ENCODE measurements around the gene CEP131. TPM values are rescaled to one million over a fixed set of nuclear protein-coding genes. Genes with fewer than 3 reads are reported as not detected.

CEP131 gene
- total and polyA plus RNA-seq, 8 donors = 4.8 to 75.0 (median 12.1) TPM

DNA sequence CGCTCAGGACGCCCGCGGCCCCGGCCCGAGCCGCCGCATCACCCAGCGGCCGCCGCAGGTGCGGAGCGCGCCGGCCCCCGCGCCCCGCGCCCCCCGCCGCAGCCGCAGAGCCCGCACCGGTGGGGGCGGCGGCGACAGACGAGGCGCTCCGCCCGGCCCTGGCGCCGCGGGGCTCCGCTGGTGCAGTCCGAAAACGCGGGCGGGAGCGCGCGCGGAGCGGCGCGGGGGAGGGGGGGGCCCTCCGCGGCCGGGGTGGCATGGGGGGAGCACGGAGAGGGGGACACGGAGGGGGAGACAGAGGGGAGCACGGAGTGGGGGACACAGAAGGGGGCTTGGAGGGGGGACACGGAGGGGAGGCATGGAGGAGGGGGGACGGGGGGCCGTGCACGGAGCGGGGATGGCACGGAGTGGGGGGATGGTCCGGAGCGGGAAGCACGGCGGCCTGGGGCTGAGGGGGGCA is 56.7 kb downstream of the CEP131 start, which contains the start of gene AATK:
TSS of gene AATK (minus strand) at position 189 of the 460 bp plus-strand sequence. CDS start 229 bp downstream, outside the sequence.
- intact Hi-C loops (cut with DNase I; ENCODE audit: low total_unique reads) = no loop called here
- peaks cover 6 to 25% (median 21%) of the 10 kb centered on the region in 4 donors for H3K4me1 ChIP-seq
- no peaks in the 10 kb centered on the region for H3K9me3 ChIP-seq
- H3K27ac ChIP-seq = peak within 1 kb of the TSS; percentile 53 to 69 (median 63)
- 0 to 2% (median 1%) methylated on average over 17 to 61 of the region's 62 CpGs for WGBS, 5 donors
- H3K27me3 ChIP-seq = peaks cover 0 to 56% (median 22%) of the 10 kb centered on the region in 3 donors
- H3K4me3 ChIP-seq = peak within 1 kb of the TSS; percentile 40 to 50 (median 48)
- no peak for DNase-seq
- no peaks in the 10 kb centered on the region for H3K36me3 ChIP-seq
- TF ChIP-seq EP300 (IDR thresholded peaks at IDR 0.05) (no peak), POLR2AphosphoS5 (IDR thresholded peaks at IDR 0.05) (no peak), POLR2A (IDR thresholded peaks at IDR 0.05) (no peak)
- TF ChIP-seq, protein P1, sequence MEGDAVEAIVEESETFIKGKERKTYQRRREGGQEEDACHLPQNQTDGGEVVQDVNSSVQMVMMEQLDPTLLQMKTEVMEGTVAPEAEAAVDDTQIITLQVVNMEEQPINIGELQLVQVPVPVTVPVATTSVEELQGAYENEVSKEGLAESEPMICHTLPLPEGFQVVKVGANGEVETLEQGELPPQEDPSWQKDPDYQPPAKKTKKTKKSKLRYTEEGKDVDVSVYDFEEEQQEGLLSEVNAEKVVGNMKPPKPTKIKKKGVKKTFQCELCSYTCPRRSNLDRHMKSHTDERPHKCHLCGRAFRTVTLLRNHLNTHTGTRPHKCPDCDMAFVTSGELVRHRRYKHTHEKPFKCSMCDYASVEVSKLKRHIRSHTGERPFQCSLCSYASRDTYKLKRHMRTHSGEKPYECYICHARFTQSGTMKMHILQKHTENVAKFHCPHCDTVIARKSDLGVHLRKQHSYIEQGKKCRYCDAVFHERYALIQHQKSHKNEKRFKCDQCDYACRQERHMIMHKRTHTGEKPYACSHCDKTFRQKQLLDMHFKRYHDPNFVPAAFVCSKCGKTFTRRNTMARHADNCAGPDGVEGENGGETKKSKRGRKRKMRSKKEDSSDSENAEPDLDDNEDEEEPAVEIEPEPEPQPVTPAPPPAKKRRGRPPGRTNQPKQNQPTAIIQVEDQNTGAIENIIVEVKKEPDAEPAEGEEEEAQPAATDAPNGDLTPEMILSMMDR (IDR thresholded peaks at IDR 0.05) = no peak

DNA sequence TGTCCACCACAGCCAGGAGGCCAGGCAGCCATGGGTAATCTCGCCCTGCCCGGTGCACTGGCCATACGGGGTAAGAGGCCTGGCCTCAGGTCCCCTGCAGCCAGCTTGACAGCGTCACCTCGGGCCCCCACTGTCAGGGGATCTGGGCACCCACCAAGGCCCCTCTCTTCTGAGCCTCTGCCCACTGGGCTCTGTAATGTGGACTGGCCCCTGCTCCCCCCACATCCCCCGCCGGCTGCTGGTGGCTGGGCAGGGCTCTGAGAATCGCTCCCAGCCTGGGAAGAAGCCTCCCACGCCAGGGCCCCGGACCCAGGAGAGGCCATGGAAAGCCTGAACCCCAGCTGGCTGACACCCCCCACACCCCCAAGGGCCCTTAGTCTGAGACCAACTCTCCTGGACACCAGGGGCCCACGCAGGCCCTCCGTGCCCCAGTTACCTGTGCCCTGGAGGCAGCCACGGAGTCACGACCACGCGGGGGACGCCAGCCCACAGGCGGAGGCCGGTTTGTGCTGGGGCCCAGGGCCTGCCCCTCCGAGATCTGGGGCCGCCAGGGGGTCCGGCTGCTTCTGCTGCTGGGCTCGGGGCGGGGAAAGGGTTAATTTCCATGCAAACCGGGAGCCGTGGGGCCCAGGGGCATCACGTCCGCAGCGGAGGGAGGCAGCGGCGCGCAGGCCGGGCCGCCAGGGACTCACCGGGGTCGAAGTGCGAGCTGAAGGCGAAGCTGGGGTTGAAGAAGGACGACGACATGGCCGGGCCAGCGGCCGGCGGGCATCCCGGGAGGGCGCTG is 57.3 kb downstream of the CEP131 start, which contains the start of gene PVALEF:
TSS of gene PVALEF (plus strand) at position 262 of the 787 bp plus-strand sequence. CDS start 15,720 bp downstream, outside the sequence.
- H3K36me3 ChIP-seq = no peaks in the 10 kb centered on the region
- peak within 1 kb of the TSS; percentile 53 to 69 (median 63) for H3K27ac ChIP-seq
- peaks cover 0 to 56% (median 22%) of the 10 kb centered on the region in 3 donors for H3K27me3 ChIP-seq
- H3K9me3 ChIP-seq = no peaks in the 10 kb centered on the region
- whole genome bisulfite sequencing, 5 donors = 5 to 28% (median 19%) methylated on average over 7 to 46 of the region's 46 CpGs
- TF ChIP-seq POLR2A (IDR thresholded peaks at IDR 0.05) (no peak), EP300 (IDR thresholded peaks at IDR 0.05) (no peak), POLR2AphosphoS5 (IDR thresholded peaks at IDR 0.05) (no peak)
- TF ChIP-seq, protein P1 (IDR thresholded peaks at IDR 0.05) = no peak
- peak in 1 of 2 donors; percentile 79 for DNase-seq
- H3K4me1 ChIP-seq = peaks cover 6 to 25% (median 21%) of the 10 kb centered on the region in 4 donors
- peak within 1 kb of the TSS; percentile 40 to 50 (median 48) for H3K4me3 ChIP-seq
- intact Hi-C loops (cut with DNase I; ENCODE audit: low total_unique reads) = no loop called here

DNA sequence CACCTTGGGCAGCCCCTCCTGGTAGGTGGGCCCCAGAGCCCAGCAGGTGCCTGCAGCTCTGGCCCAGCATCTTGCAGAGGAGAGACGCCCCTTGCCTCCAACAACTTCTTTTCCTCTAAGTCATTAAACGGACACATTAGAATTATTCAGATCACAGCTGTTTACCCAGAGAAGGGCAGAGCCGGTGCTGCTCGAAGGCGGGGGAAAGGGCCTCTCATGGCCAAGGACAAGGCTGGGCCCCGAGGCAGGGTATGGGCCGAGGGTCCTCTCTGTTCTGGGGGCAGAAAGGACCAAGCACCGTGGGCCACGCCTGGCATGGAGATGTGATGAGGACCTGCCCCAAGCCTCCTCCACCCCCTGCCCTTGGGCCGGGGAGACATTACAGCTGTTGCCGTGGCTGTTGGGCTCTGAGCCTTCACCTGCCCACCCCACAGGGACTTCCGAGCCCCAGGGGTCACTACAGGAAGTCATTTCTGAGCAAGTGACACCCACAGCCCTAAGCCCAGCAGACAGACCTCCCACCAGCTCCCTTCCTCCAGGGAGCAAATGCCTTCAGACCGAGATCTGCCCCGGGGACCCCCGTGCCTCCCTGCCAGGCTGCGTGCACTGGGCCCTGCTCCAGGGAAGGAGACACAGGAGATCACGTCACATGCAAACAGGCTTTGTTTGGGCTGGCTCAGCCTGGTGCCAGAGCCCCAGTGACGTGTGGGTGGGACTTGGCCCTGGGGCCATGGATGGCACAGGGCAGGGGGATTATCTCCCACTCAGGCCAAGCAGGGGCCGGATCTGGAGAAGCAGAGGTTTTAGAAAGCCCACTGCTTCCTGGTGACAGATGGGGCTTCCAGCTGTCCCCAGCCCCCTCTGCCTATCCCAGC is 58.2 kb downstream of the CEP131 start:
- Histone ChIP-seq H3K4me1 (peaks cover 6 to 25% (median 22%) of the 10 kb centered on the region in 4 donors), H3K4me3 (peak overlapping the region; percentile 40 to 50 (median 48)), H3K36me3 (no peaks in the 10 kb centered on the region), H3K9me3 (no peaks in the 10 kb centered on the region), H3K27me3 (peaks cover 0 to 64% (median 22%) of the 10 kb centered on the region in 3 donors), H3K27ac (peak overlapping the region; percentile 53 to 69 (median 63))
- intact Hi-C loops (cut with DNase I; ENCODE audit: low total_unique reads) = no loop called here
- WGBS, 5 donors = 24 to 45% (median 34%) methylated on average over 11 to 19 of the region's 19 CpGs
- DNase-seq = peak; percentile 53 to 76
- TF ChIP-seq POLR2A (IDR thresholded peaks at IDR 0.05) (no peak), POLR2AphosphoS5 (IDR thresholded peaks at IDR 0.05) (peak in 1 of 3 donors; percentile 20)

DNA sequence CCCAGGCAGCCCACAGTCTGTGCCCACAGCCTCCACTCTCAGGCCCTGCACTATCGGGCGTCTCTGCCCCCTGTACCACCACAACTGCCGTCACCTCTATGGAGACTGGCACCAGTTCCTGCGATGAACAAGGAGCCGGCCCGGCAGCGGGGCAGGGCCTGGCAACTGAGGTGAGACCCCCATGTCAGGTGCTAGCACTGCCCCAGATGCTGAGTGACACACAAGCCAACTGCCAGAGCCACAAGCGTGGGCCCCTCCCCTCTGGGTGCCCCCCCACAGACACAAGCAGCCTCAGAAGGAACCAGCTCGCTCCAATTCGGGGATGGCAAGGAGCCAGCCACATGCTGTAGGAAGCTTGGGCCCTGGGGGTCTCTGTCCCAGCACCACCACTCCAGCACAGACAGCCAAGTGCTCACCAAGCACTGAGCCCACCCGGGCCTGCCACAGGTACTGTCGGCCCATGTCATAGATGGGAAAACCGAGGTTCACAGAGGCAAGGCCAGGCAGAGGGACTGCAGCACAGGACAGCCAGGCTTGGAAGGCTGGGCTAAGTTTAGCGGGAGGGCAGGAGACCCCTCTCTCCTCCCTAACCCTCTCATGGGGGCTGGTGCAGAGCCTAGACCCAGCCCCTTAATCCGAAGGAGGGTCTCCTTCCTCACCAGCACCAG is 58.9 kb downstream of the CEP131 start:
- H3K27ac ChIP-seq = no peak overlapping the region

More for the DNA sequence above, 58.9 kb downstream of the CEP131 start:
- WGBS, 5 donors = 80 to 92% (median 87%) methylated on average over 12 to 15 of the region's 15 CpGs
- intact Hi-C loops (cut with DNase I; ENCODE audit: low total_unique reads) = no loop called here
- Histone ChIP-seq H3K4me3 (no peak overlapping the region), H3K36me3 (no peaks in the 10 kb centered on the region), H3K4me1 (peaks cover 6 to 25% (median 23%) of the 10 kb centered on the region in 4 donors), H3K9me3 (no peaks in the 10 kb centered on the region), H3K27me3 (peaks cover 0 to 63% (median 22%) of the 10 kb centered on the region in 3 donors)
- TF ChIP-seq, protein P1 (IDR thresholded peaks at IDR 0.05) = no peak
- TF ChIP-seq POLR2AphosphoS5 (IDR thresholded peaks at IDR 0.05) = no peak
- no peak for TF ChIP-seq POLR2A (IDR thresholded peaks at IDR 0.05)
- TF ChIP-seq EP300 (IDR thresholded peaks at IDR 0.05) = no peak
- DNase-seq = no peak
